HepG2 (cell line): Measurements from ENCODE around the gene TOR2A. TPM values are rescaled to one million over a fixed set of nuclear protein-coding genes. Genes with fewer than 3 reads are reported as not detected.

Experiments
- CAMTA2 ChIP-seq: sonication (generic); formaldehyde crosslinking; IDR thresholded peaks from 2 replicates; pipeline ENCODE4 v1.4.0; 2020; ENCODE audit warnings: mild to moderate bottlenecking, missing genetic modification reagents, borderline replicate concordance
- CHD4 ChIP-seq: fragments of 200-600 bp; sonication (generic); IDR thresholded peaks from 2 replicates; pipeline ENCODE4 v1.7.0; 2017; ENCODE audit warnings: mild to moderate bottlenecking, low read length, borderline replicate concordance
- HDAC1 ChIP-seq: sonication (generic); formaldehyde crosslinking; IDR thresholded peaks from 2 replicates; pipeline ENCODE4 v1.5.1; 2020; ENCODE audit warnings: mild to moderate bottlenecking, missing genetic modification reagents
- HOXA9 ChIP-seq: sonication (generic); formaldehyde crosslinking; IDR thresholded peaks from 2 replicates; pipeline ENCODE4 v1.8.1; 2022; ENCODE audit warnings: missing genetic modification reagents, mild to moderate bottlenecking, moderate library complexity, borderline replicate concordance
- KDM3A ChIP-seq: IDR thresholded peaks from 2 replicates; pipeline ENCODE4 v1.6.1; 2018; ENCODE audit warnings: low read depth, missing compliant biosample characterization
- MIXL1 ChIP-seq: IDR thresholded peaks from 2 replicates; pipeline ENCODE4 v1.6.1; 2016
- NBN ChIP-seq: fragments of 450-650 bp; conservative IDR thresholded peaks from 2 replicates; pipeline ENCODE4 v1.6.1; 2017
- NCOA2 ChIP-seq: sonication (generic); formaldehyde crosslinking; IDR thresholded peaks from 2 replicates; pipeline ENCODE4 v1.8.0; 2022; ENCODE audit warnings: inconsistent platforms
- NKX3-1 ChIP-seq: sonication (generic); formaldehyde crosslinking; IDR thresholded peaks from 2 replicates; pipeline ENCODE4 v1.5.0; 2020; ENCODE audit warnings: missing genetic modification reagents
- PREB ChIP-seq: sonication (generic); formaldehyde crosslinking; IDR thresholded peaks from 2 replicates; pipeline ENCODE4 v1.4.0; 2020; ENCODE audit warnings: missing genetic modification reagents
- PTBP1 ChIP-seq: fragments of 200-400 bp; formaldehyde crosslinking; IDR thresholded peaks from 2 replicates; pipeline ENCODE4 v1.6.1; 2018; ENCODE audit warnings: low read length, low read depth; ENCODE audit not compliant: poor library complexity, severe bottlenecking
- SMAD9 ChIP-seq: sonication (generic); formaldehyde crosslinking; IDR thresholded peaks from 2 replicates; pipeline ENCODE4 v1.5.1; 2020; ENCODE audit warnings: mild to moderate bottlenecking, missing genetic modification reagents
- SP1 ChIP-seq, 2 experiments: fragments of 450-650 bp in 1 of 2; sonication (generic) in 1 of 2; formaldehyde crosslinking in 1 of 2; IDR thresholded peaks; 2 replicates each; pipeline versions ENCODE4 v1.4.0 to v1.6.1; 2016 to 2020; ENCODE audit warnings: missing genetic modification reagents in 1 of 2
- ZFP36L1 ChIP-seq: sonication (generic); formaldehyde crosslinking; IDR thresholded peaks from 2 replicates; pipeline ENCODE4 v1.8.0; 2022; ENCODE audit warnings: mild to moderate bottlenecking, missing genetic modification reagents, moderate library complexity
- ZNF160 ChIP-seq: sonication (generic); formaldehyde crosslinking; IDR thresholded peaks from 2 replicates; pipeline ENCODE4 v1.8.0; 2022; ENCODE audit warnings: mild to moderate bottlenecking, inconsistent platforms, missing genetic modification reagents
- ZNF234 ChIP-seq: sonication (generic); formaldehyde crosslinking; conservative IDR thresholded peaks from 2 replicates; pipeline ENCODE4 v1.5.1; 2020; ENCODE audit warnings: mild to moderate bottlenecking, missing genetic modification reagents
- ZNF3 ChIP-seq: IDR thresholded peaks from 2 replicates; pipeline ENCODE4 v1.7.0; 2017; ENCODE audit warnings: inconsistent platforms
- ZNF709 ChIP-seq: sonication (generic); formaldehyde crosslinking; IDR thresholded peaks from 2 replicates; pipeline ENCODE4 v1.5.0; 2020; ENCODE audit warnings: mild to moderate bottlenecking, missing genetic modification reagents
- ZNF781 ChIP-seq: sonication (generic); formaldehyde crosslinking; IDR thresholded peaks from 2 replicates; pipeline ENCODE4 v1.5.1; 2020; ENCODE audit warnings: borderline replicate concordance, mild to moderate bottlenecking, missing genetic modification reagents; ENCODE audit errors: not compliant biosample characterization
- ZSCAN31 ChIP-seq: sonication (generic); formaldehyde crosslinking; IDR thresholded peaks from 2 replicates; pipeline ENCODE4 v1.5.0; 2020; ENCODE audit warnings: low read depth, mild to moderate bottlenecking, missing genetic modification reagents
- polyA plus RNA-seq, 8 experiments: library from polyadenylated mRNA; depleted of rRNA in 3 of 8; stranded (reverse) in 7 of 8; unstranded in 1 of 8; fragments of >200 nt; fragmentation: Illumina TruSeq in 4 of 8; extraction: Trizol in 4 of 8; gene quantifications; 2 replicates each; pipeline versions ENCODE4 v1.2.1 to v1.2.3, GENCODE V29; 2011 to 2016; ENCODE audit warnings: low read depth in 4 of 8, missing spikeins in 1 of 8, mixed read lengths in 1 of 8; ENCODE audit not compliant: insufficient read depth in 1 of 8
- total RNA-seq, 5 experiments: library from RNA; depleted of rRNA; stranded (reverse); fragments of >200 nt; fragmentation: Illumina TruSeq; extraction: Trizol; gene quantifications; 2 replicates each; pipeline ENCODE4 v1.2.3, GENCODE V29; 2016; ENCODE audit warnings: low read depth in 1 of 5
- TF ChIP-seq, protein P1 (sequence below): sonication (generic); formaldehyde crosslinking; IDR thresholded peaks from 2 replicates; pipeline ENCODE4 v1.8.1; 2022; ENCODE audit warnings: mild to moderate bottlenecking, missing genetic modification reagents
- TF ChIP-seq, protein P2 (sequence below): sonication (generic); formaldehyde crosslinking; IDR thresholded peaks from 2 replicates; pipeline ENCODE4 v1.4.0; 2020; ENCODE audit warnings: low read depth, missing genetic modification reagents
- TF ChIP-seq, protein P3 (sequence below): sonication (generic); formaldehyde crosslinking; IDR thresholded peaks from 2 replicates; pipeline ENCODE4 v1.8.0; 2022; ENCODE audit warnings: mild to moderate bottlenecking, missing genetic modification reagents; ENCODE audit not compliant: insufficient replicate concordance

The TOR2A gene
- total and polyA plus RNA-seq, 2 of the 13 experiments (the other 11 are each of a cell fraction or from before 2014, with no cell fraction given) = 3.5 to 7.2 TPM

DNA sequence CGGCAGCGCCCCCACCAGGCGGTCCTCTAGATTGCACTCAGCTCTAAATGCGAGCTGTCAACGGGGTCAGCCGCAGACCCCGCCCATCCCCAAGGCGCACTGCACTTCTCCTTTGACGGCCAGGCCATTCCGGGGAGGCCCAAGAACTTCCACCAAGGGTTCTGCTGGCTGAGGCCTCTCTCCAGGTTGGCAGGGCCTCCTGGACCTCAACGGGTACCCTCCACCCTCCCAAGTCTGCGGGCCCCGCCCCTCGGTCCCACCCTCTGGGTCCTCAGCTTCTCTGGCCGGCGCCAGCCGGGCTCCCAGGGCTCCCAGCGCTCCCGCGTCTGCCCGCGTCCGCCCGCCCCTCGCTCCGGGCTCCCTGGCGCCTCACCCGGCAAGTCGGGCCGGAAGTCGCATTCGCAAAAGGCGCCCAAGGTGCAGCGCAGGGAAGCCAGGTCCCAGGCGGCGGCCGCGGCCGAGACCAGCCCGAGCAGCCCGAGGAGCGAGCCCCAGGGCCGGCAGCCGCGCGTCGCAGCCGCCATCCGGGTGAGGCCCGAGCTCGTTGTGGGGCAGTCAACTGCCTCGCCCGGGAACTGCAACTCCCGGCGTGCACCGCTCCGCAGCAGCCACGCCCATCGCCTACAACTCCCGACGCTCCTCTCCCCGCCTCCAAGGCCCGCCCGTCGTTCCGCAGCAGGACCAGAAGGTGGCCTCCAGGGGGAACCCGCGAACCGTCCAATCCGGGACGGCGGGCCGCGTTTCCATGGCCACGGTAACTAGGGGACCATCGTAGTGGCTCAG lies at the start of gene TOR2A (continued):
- TF ChIP-seq NCOA2 (CRISPR knock-in tag) (no peak), PREB (CRISPR knock-in tag) (0 out of 2 replicates have a peak, but pooled peaks have one; percentile 30), HDAC1 (CRISPR knock-in tag) (peak; percentile 88), CHD4 (no peak), MIXL1 (peak; percentile 52; the same call in 1 of the 2 replicates), ZNF709 (CRISPR knock-in tag) (0 out of 2 replicates have a peak, but pooled peaks have one; percentile 36), PTBP1 (no peak), ZFP36L1 (no peak; the same call in 1 of the 2 replicates), ZSCAN31 (no peak; the same call in 1 of the 2 replicates), HOXA9 (CRISPR knock-in tag) (no peak), NBN (no peak), KDM3A (0 out of 2 replicates have a peak, but pooled peaks have one; percentile 57), ZNF3 (CRISPR knock-in tag) (no peak), ZNF234 (CRISPR knock-in tag) (no peak), SP1 (IDR thresholded peaks at IDR 0.05) (no peak), SP1 (CRISPR knock-in tag; IDR thresholded peaks at IDR 0.05) (peak; percentile 99), SMAD9 (CRISPR knock-in tag) (no peak), ZNF781 (CRISPR knock-in tag) (no peak), ZNF160 (CRISPR knock-in tag) (no peak), CAMTA2 (CRISPR knock-in tag) (no peak), NKX3-1 (no peak)
- TF ChIP-seq, protein P1, sequence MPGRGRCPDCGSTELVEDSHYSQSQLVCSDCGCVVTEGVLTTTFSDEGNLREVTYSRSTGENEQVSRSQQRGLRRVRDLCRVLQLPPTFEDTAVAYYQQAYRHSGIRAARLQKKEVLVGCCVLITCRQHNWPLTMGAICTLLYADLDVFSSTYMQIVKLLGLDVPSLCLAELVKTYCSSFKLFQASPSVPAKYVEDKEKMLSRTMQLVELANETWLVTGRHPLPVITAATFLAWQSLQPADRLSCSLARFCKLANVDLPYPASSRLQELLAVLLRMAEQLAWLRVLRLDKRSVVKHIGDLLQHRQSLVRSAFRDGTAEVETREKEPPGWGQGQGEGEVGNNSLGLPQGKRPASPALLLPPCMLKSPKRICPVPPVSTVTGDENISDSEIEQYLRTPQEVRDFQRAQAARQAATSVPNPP (CRISPR knock-in tag) = peak; percentile 64; the same call in 1 of the 2 replicates
- TF ChIP-seq, protein P2, sequence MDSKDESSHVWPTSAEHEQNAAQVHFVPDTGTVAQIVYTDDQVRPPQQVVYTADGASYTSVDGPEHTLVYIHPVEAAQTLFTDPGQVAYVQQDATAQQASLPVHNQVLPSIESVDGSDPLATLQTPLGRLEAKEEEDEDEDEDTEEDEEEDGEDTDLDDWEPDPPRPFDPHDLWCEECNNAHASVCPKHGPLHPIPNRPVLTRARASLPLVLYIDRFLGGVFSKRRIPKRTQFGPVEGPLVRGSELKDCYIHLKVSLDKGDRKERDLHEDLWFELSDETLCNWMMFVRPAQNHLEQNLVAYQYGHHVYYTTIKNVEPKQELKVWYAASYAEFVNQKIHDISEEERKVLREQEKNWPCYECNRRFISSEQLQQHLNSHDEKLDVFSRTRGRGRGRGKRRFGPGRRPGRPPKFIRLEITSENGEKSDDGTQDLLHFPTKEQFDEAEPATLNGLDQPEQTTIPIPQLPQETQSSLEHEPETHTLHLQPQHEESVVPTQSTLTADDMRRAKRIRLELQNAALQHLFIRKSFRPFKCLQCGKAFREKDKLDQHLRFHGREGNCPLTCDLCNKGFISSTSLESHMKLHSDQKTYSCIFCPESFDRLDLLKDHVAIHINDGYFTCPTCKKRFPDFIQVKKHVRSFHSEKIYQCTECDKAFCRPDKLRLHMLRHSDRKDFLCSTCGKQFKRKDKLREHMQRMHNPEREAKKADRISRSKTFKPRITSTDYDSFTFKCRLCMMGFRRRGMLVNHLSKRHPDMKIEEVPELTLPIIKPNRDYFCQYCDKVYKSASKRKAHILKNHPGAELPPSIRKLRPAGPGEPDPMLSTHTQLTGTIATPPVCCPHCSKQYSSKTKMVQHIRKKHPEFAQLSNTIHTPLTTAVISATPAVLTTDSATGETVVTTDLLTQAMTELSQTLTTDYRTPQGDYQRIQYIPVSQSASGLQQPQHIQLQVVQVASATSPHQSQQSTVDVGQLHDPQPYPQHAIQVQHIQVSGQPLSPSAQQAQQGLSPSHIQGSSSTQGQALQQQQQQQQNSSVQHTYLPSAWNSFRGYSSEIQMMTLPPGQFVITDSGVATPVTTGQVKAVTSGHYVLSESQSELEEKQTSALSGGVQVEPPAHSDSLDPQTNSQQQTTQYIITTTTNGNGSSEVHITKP (CRISPR knock-in tag) = no peak
- TF ChIP-seq, protein P3, sequence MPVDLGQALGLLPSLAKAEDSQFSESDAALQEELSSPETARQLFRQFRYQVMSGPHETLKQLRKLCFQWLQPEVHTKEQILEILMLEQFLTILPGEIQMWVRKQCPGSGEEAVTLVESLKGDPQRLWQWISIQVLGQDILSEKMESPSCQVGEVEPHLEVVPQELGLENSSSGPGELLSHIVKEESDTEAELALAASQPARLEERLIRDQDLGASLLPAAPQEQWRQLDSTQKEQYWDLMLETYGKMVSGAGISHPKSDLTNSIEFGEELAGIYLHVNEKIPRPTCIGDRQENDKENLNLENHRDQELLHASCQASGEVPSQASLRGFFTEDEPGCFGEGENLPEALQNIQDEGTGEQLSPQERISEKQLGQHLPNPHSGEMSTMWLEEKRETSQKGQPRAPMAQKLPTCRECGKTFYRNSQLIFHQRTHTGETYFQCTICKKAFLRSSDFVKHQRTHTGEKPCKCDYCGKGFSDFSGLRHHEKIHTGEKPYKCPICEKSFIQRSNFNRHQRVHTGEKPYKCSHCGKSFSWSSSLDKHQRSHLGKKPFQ (CRISPR knock-in tag) = no peak
